Measurements from ENCODE around the gene PLEKHJ1. TPM values are rescaled to one million over a fixed set of nuclear protein-coding genes. Genes with fewer than 3 reads are reported as not detected.
"Not testable (repeated sequence)": the region's sequence is repeated elsewhere in the genome, so short reads cannot be mapped to it uniquely, and the experiment has no call there.

PLEKHJ1 gene
- total RNA-seq, 1 donor from 2014 or later, result 41.3 TPM

DNA sequence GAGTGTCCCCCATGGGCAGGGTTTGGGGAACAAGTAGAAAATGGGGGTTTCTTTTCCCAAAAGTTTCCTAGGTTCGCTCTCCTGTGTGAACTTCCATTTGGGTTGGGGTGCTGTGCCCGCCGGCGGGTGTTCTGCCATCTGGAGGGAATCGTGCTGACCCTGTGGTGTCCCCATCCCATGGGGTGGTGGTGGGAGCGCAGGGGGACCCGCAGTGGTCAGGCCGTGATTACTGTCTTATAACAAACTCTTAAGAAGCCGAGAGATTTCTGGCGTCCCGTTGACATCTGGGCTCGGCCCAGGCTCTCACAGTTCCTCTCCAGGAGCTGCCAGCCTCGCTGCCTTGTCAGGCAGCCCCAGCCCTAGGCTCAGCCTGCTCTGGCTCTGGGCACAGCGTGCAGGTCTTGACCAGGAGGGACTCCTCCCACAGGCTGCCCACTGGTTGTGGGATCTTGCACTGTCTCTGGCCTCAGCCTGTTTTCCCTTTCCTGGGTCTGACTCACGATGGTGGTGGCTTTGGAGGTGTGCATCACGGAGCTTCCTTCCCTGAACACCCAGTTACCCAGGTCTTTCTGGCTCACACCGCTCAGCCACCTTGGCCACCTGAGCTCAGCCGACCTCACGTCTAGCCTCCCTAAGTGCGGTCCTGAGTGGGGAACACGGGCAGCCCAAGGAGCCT lies 34.5 kb downstream of the PLEKHJ1 start:
- ATAC-seq, result no peak

DNA sequence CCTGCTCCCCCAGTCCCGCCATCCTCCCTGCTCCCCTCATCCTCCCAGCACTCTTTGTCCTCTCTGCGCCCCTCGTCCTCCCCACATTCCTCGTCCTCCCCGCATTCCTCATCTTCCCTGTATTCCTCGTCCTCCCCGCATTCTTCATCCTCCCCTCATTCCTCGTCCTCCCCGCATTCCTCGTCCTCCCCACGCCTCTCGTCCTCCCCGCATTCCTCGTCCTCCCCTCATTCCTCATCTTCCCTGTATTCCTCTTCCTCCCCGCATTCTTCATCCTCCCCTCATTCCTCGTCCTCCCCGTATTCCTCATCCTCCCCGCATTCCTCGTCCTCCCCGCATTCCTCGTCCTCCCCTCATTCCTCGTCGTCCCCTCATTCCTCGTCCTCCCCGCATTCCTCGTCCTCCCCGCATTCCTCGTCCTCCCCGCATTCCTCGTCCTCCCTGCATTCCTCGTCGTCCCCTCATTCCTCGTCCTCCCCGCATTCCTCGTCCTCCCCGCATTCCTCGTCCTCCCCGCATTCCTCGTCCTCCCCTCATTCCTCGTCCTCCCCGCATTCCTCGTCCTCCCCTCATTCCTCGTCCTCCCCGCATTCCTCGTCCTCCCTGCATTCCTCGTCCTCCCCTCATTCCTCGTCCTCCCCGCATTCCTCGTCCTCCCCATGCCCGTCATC lies 35.4 kb downstream of the PLEKHJ1 start:
- DNase-seq (ENCODE audit: low spot score); ATAC-seq: not testable (repeated sequence)

More for the DNA sequence above, 34.5 kb downstream of the PLEKHJ1 start:
- DNase-seq (ENCODE audit: low spot score), result no peak

DNA sequence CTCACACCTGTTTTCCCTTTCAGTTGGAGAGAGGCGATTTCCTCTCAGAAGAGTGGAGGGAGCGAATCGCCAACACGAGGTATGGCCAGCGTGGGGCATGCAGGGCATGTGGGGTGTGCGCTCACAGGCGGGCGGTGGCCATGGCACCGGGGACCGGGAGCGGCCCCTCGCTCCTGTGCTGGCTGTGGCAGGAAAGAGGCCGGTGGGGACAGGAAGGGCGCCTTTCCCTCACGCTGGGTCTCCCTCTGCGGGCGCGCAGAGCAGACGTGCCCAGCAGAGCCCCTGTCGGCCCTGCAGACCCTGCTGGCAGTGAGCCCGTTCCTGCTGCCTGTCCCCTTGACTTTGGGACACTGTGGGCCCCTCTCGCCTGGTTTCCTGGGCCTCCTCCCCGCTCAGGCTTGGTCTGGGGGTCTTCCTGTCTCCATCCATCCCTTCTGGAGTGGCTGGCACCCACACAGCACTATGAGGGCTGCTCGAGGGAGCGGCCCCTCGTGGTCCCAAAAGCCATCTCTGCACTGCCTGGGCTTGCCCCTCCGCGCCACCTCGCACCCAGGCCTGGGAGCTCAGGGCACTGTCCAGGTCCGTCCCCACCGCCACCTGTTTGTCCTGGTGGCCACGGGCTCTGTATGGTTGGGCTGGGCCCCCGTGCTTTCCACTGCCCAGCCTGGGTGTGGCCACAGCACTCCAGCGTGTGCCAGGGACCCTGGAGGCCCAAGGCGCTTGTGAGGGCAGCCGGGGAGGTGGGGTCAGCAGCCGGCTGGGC lies 36.1 kb downstream of the PLEKHJ1 start:
- ATAC-seq, result no peak
- DNase-seq (ENCODE audit: low spot score), result no peak

DNA sequence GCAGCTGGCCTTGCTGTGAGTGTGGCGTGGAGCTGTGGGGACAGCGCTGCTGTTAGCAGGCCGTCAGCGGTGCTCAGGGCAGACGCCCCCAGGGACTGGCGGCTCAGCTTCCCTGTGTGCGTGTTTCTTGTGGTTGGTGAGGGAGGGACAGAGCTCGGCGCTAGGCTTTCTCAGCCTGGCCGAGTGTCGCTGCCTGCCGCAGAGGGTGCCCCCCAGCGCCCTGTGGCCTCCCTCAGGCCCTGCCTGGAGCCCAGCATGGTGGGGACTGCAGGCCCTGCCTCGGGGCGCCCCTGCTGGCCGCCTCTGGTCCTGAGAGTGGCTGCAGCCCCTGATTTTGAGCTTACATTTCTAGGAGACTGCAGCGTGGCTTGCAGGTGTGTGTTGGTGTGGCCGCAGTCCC lies 36.9 kb downstream of the PLEKHJ1 start:
- no peak for ATAC-seq
- DNase-seq (ENCODE audit: low spot score), result no peak

DNA sequence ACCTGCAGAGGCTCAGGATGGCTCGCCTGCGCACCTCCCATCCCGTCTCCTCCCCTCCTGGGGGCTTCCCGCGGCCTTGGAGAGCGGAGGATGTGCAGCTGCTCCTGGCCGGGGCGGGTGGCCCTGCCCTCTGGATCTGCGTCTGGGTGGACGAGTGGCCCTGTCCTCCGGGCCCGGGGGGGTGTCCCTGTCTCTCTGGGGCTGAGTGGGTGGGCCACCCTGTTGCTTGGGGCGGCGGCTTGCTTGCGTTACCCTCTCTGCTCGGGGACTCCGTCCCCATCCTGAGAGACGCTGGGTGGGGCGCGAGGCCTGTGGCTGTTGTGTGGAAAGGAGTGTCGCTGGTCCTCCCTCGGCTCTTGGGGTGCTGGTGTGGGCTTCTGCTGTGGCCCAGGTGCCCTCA lies 37.8 kb downstream of the PLEKHJ1 start:
- no peak for ATAC-seq
- no peak for DNase-seq (ENCODE audit: low spot score)

DNA sequence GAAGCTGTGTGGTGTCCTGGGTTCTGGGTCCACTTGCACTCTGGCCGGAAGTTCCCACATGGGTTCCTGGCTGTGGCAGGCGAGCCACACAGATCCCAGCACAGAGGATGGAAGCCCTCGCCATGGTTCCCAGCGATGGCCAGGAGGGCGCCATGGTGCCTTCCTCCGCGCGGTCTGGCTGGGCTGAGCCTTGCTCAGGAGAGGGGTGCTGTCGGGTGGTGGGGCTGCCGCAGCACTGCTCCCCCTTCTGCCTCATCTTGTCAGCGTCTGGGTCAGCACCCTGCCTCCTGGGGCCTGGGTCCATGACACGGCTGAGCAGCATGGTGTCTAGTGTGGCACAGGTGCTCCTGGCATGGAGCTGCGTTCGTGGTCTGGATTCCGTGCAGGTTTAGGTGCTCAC lies 38.9 kb downstream of the PLEKHJ1 start:
- ATAC-seq (no peak), DNase-seq (ENCODE audit: low spot score) (no peak)

DNA sequence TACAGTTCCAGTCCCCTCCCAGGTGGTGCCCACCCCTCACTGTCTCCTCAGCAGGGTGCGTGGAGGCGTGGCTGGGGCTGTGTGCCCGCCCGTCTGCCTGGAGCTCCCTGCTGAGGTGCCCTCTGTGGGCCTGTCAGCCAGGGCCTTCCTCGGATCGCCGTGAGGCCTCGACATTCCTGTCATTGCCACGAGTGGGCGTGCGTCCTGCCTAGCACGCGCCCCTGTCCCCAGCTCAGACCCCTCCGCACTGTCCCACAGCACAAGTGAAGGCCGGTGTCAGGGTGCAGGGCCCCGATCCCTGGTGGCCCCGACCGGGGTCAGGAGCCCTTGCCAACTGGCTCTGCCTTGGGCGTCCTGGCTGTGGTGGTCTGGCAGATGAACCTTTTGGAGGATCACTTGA lies 40.2 kb downstream of the PLEKHJ1 start:
- ATAC-seq (no peak), DNase-seq (ENCODE audit: low spot score) (no peak)

DNA sequence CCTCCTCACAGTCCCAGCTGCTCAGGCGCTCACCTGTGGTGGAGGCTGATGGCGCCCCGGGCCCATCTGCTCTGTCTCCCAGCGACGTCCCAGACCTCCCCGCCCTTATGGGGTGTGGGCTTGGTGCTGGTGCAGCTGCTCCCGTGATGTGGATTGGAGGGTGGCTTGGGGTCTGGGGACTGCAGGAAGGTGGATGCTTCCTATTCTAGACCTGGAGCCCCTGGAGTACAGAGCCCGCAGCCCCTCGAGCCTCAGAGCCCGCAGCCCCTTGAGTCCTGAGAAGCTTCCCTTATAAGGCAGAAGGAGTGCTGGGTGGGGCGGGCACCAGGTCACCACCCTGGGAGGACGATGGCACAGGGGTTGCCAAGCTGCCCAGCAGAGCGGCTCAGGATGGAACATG lies 40.8 kb downstream of the PLEKHJ1 start:
- no peak for ATAC-seq
- no peak for DNase-seq (ENCODE audit: low spot score)

DNA sequence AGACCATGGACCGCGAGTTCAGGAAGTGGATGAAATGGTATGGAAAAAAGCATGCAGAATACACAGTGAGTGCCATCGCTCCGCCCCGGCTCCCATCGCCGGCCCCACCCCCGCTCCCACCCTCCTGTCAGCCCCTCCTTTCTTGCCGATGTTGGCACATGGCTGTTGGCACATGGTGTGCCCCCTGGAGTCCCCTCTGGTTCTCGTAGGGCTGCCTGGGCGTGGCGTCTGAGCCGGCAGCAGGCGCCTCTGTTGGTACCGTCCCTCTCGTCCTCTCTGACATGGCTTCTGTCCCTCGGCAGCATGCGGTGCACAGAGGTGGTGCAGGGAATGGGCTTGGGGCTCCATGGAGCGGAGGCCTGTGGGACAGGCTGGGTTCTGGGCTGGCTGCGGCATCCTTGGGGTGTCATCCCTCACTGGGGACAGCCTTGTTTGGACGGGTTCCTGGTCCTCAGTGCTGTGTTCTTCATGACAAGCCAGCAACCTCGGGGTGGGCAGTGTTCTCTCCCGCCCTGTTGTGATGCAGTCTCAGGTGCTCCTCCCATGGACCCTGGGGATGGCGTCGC lies 41.5 kb downstream of the PLEKHJ1 start:
- ATAC-seq (no peak), DNase-seq (ENCODE audit: low spot score) (no peak)

DNA sequence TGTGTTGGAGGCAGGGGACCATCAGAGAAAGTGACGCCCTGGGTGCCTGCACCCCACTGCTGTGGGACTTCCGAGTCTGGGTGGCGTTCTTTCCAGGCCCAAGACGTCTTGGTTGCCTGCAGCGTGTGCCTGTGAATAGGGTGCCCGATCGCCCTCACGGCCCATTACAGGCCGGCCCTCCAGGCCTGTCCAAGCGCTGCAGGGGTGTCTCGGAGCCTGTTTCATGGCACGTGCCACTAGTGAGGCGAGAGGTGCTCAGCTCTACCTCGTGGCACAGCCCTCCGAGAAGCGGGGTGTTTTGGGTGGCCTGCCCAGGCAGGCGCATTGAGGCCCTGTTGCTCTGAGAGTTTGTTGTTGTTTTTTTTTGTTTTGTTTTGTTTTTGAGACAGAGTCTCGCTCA lies 42.3 kb downstream of the PLEKHJ1 start:
- no peak for DNase-seq (ENCODE audit: low spot score)
- ATAC-seq, result no peak

DNA sequence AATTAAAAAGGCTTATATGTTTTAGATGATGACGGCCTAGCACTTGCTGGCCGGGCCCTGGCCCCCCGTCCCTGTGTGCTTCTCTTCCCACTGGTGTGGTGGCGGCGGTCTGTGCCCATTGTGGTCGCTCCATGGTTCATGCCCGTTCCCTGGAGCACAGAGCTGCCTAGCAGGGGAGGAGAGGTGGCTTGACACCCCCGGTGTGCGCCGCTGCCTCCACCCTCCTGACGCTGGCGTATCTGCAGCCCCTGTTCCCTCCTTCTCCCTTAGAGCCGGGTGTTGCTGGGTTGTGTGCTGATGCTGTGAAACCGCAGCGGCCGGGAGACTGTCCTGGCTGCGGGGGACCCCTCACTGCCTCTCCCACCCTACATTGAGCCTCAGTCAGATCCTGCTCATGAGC lies 43.3 kb downstream of the PLEKHJ1 start:
- ATAC-seq (no peak), DNase-seq (ENCODE audit: low spot score) (no peak)

DNA sequence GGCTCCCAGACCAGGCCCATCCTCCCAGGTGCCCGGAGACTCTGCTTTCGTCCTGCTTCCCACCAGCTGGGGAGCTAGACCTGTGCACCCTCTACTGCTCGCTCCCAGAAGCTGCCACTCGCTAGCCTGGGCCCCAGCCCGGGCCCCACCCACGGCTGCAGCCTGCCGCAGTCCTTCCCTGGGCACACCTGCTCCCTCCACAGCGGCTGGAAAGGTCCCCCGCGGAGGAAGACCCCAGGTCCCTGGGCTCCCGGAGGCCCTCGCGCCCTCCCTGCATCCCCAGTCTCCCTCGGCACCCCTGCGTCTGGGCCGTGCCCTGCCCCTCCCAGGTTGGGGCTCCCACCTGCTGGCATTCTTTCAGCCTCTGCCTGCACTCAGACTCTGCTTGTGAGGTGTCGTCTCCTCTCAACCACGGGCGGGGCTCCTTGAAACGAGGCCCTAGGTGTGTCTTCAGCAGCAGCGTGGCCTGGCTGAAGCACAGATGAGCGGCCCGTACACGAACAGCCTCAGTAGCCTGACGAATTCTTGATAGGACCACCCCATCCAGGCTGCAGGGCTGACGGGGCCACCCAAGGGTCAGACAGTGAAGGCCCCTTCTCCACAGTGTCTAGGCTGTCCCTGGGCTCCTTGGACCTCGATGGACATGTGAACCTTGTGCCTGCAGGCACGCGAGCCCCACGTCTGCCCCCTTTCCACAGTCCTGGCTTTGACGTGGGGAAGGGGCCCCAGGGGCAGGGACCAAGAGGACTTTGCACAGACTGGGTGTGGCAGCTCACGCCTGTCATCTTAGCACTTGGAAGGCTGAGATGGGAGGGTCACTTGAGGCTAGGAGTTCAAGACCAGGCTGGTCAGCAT lies 44.4 kb downstream of the PLEKHJ1 start:
- DNase-seq (ENCODE audit: low spot score) (no peak), ATAC-seq (peak; percentile 11)

DNA sequence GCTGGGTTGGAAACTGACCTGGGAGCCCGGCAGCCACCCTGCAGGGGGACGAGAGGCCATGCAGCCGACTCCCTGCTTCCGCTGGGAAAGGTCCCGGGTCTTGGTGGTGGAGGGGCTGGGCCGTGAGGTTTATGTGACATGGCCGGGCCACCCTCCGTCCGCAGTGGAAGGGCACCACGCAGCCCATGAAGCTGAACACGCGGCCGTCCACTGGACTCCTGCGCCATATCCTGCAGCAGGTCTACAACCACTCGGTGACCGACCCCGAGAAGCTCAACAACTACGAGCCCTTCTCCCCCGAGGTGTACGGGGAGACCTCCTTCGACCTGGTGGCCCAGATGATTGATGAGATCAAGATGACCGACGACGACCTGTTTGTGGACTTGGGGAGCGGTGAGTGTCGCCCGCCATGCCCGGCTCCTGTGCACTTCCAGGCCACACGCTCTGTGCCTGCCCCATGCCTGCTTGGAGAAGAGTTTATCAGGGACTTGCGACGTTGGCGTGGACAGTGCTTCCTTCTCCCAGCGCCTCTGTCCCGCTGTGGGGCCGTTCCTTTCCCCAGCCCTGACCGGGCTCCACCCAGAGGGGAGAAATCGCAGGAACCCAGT lies 45.2 kb downstream of the PLEKHJ1 start:
- ATAC-seq, result no peak

DNA sequence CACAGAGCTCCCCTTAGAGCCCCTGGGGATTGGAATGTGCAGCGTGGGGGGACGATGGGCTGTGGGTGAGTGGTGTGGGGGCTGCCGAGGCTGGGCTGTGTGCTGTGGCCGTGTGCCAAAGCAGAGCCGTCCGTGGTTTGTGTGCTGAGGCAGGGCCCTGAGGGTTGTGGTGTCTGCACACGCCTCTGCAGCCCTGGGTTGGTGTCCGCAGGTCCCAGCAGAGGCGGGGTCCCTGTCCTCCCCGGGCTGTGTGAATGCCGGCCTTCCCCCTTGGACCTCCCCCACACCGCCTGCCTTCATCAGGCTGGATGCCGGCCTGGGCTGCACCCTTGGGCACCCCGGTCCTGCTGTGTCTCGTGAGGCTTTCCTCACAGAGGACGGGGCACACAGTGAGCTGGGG lies 46.2 kb downstream of the PLEKHJ1 start:
- no peak for ATAC-seq
- DNase-seq (ENCODE audit: low spot score), result no peak

More for the DNA sequence above, 45.2 kb downstream of the PLEKHJ1 start:
- DNase-seq (ENCODE audit: low spot score), result no peak

DNA sequence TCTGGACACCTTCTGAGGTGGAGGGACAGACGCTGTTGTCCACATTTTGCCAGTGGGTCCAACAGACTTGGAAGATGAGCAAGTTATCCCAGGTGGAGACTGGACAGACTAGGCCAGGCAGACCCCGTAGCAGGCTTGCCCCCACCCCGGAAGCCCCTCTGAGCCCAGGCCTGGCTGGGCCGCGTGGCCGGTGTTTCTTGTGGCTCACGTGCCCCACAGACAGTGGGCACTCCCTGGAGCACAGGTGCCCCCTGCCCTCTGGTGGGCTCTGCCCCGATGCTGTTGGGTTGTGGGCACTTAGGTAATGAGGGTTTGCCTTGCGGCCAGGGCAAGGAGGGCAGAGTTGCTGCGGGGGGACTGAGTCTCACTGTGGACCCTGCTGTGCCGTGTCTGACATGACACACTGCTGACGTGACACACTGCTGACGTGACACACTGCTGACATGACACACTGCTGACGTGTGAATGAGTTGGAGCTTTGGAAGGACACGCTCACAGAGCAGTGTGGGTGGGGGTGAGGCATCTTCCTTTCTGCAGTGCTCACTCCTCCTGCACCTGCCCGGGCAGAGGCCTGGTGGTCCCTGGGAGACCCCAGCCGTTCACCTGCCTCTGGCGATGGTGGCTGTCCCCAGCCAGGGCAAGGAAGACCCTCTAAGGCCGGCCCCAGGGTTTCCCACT lies 47.3 kb downstream of the PLEKHJ1 start:
- ATAC-seq (no peak), DNase-seq (ENCODE audit: low spot score) (no peak)

DNA sequence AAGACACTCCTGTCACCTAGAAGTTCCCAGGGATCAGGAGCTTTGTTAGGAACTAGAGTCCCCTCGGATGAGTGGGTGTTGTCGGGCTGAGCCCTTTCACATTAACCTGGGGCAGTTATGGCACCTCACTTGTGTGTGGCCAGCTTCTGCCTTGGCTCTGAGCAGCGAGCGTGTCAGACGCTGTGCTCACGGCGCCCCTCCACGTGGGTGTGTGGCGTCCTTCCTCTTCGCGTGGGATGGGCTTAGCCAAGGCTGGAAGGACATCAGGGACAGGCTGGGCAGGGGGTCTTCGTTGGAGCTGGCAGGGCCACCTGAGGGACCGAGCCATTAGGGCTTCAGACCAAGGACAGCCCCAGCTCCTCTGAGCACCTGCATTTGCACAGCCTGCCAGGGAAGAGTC lies 49.0 kb downstream of the PLEKHJ1 start:
- no peak for ATAC-seq
- DNase-seq (ENCODE audit: low spot score), result no peak

DNA sequence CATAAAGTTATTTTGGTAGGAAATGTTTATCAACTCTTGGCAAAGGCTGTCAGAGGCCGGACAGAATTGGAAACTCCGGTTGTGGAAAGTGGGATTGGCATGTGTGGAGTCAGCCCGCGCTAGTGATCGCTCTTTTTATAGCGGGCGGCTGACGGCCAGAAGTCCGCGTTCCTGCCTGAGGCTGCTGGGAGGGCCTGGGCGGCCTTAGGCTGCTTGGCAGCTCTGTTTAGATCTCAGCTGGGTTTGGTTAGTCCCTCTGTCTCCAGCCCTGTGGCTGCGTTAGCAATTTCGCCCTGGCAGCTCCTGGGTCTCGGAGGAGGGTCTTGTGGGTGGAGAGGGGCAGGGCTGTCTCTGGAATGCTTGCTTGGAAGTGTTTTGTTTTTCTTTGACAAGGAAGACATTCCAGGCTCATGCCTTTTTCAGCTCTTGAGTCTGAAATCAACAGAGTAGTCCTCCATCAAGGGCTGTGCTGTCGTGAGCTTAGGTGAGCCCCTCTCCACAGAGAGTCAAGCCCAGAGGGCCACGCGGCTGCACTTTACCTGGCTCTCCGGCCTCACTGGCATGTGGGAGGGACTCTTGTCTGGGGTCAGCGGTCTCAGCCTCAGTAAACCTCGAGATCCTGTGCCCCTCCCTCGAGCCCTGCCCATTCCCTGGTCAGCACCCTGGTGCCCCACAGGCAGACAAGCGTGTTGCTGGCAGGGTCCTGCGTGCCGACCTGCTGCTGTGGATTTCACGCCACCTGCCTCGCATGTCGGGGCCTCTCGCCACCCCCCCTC lies 49.9 kb downstream of the PLEKHJ1 start:
- DNase-seq (ENCODE audit: low spot score) (no peak), ATAC-seq (peak; percentile 45)

DNA sequence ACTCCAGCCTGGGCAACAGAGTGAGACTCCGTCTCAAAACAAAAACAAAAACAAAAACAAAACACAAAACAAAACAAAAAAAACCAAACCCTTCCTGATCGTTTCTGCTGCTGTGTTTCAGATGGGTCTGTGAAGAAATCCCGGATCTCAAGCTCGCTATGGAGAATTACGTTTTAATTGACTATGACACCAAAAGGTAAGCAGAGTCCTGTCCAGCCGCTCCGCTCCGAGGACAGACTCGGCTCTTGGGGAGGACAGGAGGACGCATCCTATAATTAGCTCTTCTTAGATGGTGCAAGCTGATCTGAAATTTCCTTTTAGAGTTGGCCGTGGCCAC lies 50.4 kb downstream of the PLEKHJ1 start:
- no peak for ATAC-seq

DNA sequence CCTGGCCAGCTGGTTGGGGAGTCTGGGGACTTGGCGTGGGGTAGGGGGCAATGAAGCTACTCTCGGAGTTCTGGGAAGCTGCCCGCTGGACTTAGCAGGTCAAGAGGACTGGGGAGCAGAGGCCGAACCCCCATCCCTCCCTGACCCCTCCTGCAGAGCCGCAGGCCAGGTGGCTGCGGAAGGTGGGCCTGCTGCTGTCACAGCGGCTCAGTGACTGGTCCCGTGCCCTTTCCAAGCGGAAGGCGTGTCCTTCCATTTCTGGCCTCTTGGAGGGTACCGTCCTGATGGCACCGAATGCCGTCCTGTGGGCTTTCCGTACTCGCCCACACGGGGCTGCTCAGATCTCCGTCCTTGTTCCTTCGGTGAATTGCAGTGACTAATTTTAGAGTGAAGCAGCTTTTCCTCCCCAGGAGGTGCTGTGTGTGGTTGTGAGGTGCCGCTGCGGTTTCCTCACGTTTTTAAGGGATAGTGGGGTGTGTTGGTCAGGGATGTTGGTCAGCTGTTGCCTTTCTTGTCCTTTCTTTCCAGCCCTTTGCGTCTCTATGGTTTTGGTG lies 51.6 kb downstream of the PLEKHJ1 start:
- DNase-seq (ENCODE audit: low spot score) (no peak), ATAC-seq (no peak)

More for the DNA sequence above, 50.4 kb downstream of the PLEKHJ1 start:
- no peak for DNase-seq (ENCODE audit: low spot score)

Measured in left lobe of liver (tissue), 2 donors.